Spleen (tissue), 7 donors: ENCODE measurements around the gene MTFR1L.

Experiments
- CTCF ChIP-seq, 11 experiments: fragments of 200-600 bp in 7 of 11; fragments of 450-650 bp in 4 of 11; sonication (generic) in 4 of 11; IDR thresholded peaks in 8 of 11; conservative IDR thresholded peaks in 3 of 11; 1 replicate in 7 of 11; 2 replicates in 4 of 11; pipeline versions ENCODE4 v1.4.0 to v1.8.0; 2016 to 2021; ENCODE audit warnings: antibody characterized with exemption in 11 of 11, inconsistent platforms in 4 of 11, mild to moderate bottlenecking in 1 of 11
- POLR2A ChIP-seq, 3 donors: fragments of 450-650 bp; IDR thresholded peaks; one replicate each; pipeline ENCODE4 v1.5.1; 2017; ENCODE audit warnings: antibody characterized with exemption in 3 of 3, mild to moderate bottlenecking in 1 of 3
- donor health status: DM: no; HTN: no; CAD: no; lungs with moderate emphysema.
- donor health status: DM: no; HTN: no; CAD: no.
- donor health status: DM: no; HTN: no; CAD: no.

GRCh38 chr1:25813071-25813733 lies 6.6 kb upstream of the MTFR1L start:
- TF ChIP-seq CTCF (IDR thresholded peaks at IDR 0.05 in 8 of 11, conservative IDR thresholded peaks at IDR 0.05 in 3 of 11) = no peak
- TF ChIP-seq POLR2A (IDR thresholded peaks at IDR 0.05) = no peak
